ENCODE data around the gene S100B. TPM values are rescaled to one million over a fixed set of nuclear protein-coding genes. Genes with fewer than 3 reads are reported as not detected.

Gene S100B
- total and polyA plus RNA-seq, 2 of the 13 experiments (the other 11 are each of a cell fraction or from before 2014, with no cell fraction given), result not detected

GRCh38 chr21:46597896-46598343, 7.0 kb downstream of the S100B start (continued):
- no peak for TF ChIP-seq ZNF597 (CRISPR knock-in tag; IDR thresholded peaks at IDR 0.05)
- TF ChIP-seq MXD1 (CRISPR knock-in tag; IDR thresholded peaks at IDR 0.05), result no peak
- TF ChIP-seq MED1 (CRISPR knock-in tag; IDR thresholded peaks at IDR 0.05), result no peak
- no peak for TF ChIP-seq POGK (CRISPR knock-in tag; conservative IDR thresholded peaks at IDR 0.05)

- no peaks in the 10 kb centered on the region for H4K20me1 ChIP-seq (ENCODE audit: insufficient read depth, low read length)
- WGBS (ENCODE audit: low lambda C conversion rate), result 29% methylated on average over 1 of the region's 8 CpGs
- intact Hi-C loops (cut with micrococcal nuclease; ENCODE audit: unreplicated experiment), result loop anchor here (2.0 kb wide), 1 partner anchor 14 kb away; no protein-coding TSS in a partner anchor
- no peak overlapping the region for H3K9ac ChIP-seq (ENCODE audit: insufficient read depth, low read depth, low read length)
- H3K4me3 ChIP-seq (replicated peaks in 1 of 3; ENCODE audit: insufficient read depth in 1 of 3, low read depth in 2 of 3, low read length in 3 of 3), result no peak overlapping the region
- in situ Hi-C loops (cut with HindIII; ENCODE audit: extremely low pct_ligation_motif_present, low pct_unique_long_range_greater_than_20kb), result no loop called here
- no peaks in the 10 kb centered on the region for H3K27me3 ChIP-seq (ENCODE audit: control insufficient read depth in 1 of 2, insufficient read depth in 2 of 2, low read length in 2 of 2)
- H3K27ac ChIP-seq (ENCODE audit: extremely low read length, insufficient read depth, low read length), result no peak overlapping the region
- CTCF ChIA-PET (ENCODE audit: low intra/inter-chr PET ratio, low total read pairs), result no interaction called here
- H3K9me3 ChIP-seq (ENCODE audit: low read length), result peaks cover 13% of the 10 kb centered on the region; the same call in 1 of the 2 replicates
- H2AFZ ChIP-seq (ENCODE audit: low read length), result no peak overlapping the region
- H3K36me3 ChIP-seq (replicated peaks in 1 of 2; ENCODE audit: control insufficient read depth in 1 of 2, insufficient read depth in 2 of 2, low read length in 2 of 2), result no peaks in the 10 kb centered on the region
- BruUV-seq (replicated peaks), result no TSS peak
- ATAC-seq, result no peak
- peaks cover 48% of the 10 kb centered on the region for H3K4me1 ChIP-seq (ENCODE audit: insufficient read depth, low read length)
- POLR2A ChIA-PET, result no interaction called here
- H3K4me2 ChIP-seq (ENCODE audit: low read depth, low read length), result no peak overlapping the region
- DNase-seq (ENCODE audit: low spot score), result no peak
- FAIRE-seq, result no peak
- H3K79me2 ChIP-seq (ENCODE audit: insufficient read depth, low read length), result no peaks in the 10 kb centered on the region
- no peak for TF ChIP-seq ZBTB42 (CRISPR knock-in tag; IDR thresholded peaks at IDR 0.05)
- no peak for TF ChIP-seq EHMT2 (IDR thresholded peaks at IDR 0.05; ENCODE audit: borderline replicate concordance, low read depth, low read length)
- TF ChIP-seq ZNF747 (CRISPR knock-in tag; IDR thresholded peaks at IDR 0.05; ENCODE audit: borderline replicate concordance), result no peak
- TF ChIP-seq HDAC1 (CRISPR knock-in tag; IDR thresholded peaks at IDR 0.05), result no peak
- TF ChIP-seq ZFP91 (CRISPR knock-in tag; IDR thresholded peaks at IDR 0.05; ENCODE audit: borderline replicate concordance), result no peak
- no peak for TF ChIP-seq DMAP1 (CRISPR knock-in tag; IDR thresholded peaks at IDR 0.05)
- TF ChIP-seq RERE (CRISPR knock-in tag; IDR thresholded peaks at IDR 0.05; ENCODE audit: low read depth), result no peak
- no peak for TF ChIP-seq ZNF546 (CRISPR knock-in tag; conservative IDR thresholded peaks at IDR 0.05)
These were observed 7.9 kb downstream of the S100B start for GRCh38 chr21:46597031-46597430.

Data from HepG2 (cell line).